Uterus (tissue), 4 donors: ENCODE results near the gene KCNK13. TPM values are rescaled to one million over a fixed set of nuclear protein-coding genes. Genes with fewer than 3 reads are reported as not detected.

Experiments
- DNase-seq, 2 donors: peaks; one replicate each; pipeline ENCODE4 v3.0.0-alpha.2; 2019 to 2020
- H3K27ac ChIP-seq, 2 donors: fragments of 200-600 bp; sonication (generic); 1 replicate in 1 of 2; 2 replicates in 1 of 2; pipeline ENCODE4 v1.5.1; 2016 to 2018
- H3K27me3 ChIP-seq, 2 donors: fragments of 200-600 bp; sonication (generic); one replicate each; pipeline ENCODE4 v1.5.1; 2018 to 2019; ENCODE audit warnings: control low read depth in 1 of 2
- H3K36me3 ChIP-seq, 2 donors: fragments of 200-600 bp; sonication (generic); one replicate each; pipeline ENCODE4 v1.5.1; 2019; ENCODE audit warnings: control low read depth in 1 of 2
- H3K4me1 ChIP-seq, 2 donors: fragments of 200-600 bp; sonication (generic); one replicate each; pipeline ENCODE4 v1.5.1; 2018 to 2019; ENCODE audit warnings: control low read depth in 1 of 2
- H3K4me3 ChIP-seq, 2 donors: fragments of 200-600 bp; sonication (generic); 1 replicate in 1 of 2; 2 replicates in 1 of 2; pipeline ENCODE4 v1.5.1; 2018 to 2019; ENCODE audit warnings: mild to moderate bottlenecking in 1 of 2
- H3K9me3 ChIP-seq, 2 donors: fragments of 200-600 bp; sonication (generic); one replicate each; pipeline ENCODE4 v1.5.1; 2019; ENCODE audit warnings: control low read depth in 1 of 2
- CTCF ChIP-seq, 4 experiments: fragments of 200-600 bp in 2 of 4; fragments of 450-650 bp in 2 of 4; sonication (generic) in 2 of 4; IDR thresholded peaks; one replicate each; pipeline ENCODE4 v1.5.1; 2016 to 2019; ENCODE audit warnings: antibody characterized with exemption in 4 of 4, mild to moderate bottlenecking in 2 of 4, moderate library complexity in 1 of 4
- POLR2A ChIP-seq, 2 donors: fragments of 450-650 bp; IDR thresholded peaks; one replicate each; pipeline ENCODE4 v1.6.1; 2016; ENCODE audit warnings: antibody characterized with exemption in 2 of 2, mild to moderate bottlenecking in 1 of 2, moderate library complexity in 1 of 2
- intact Hi-C: fragments of 100-400 bp; cut with DNase I; formaldehyde crosslinking; loops from one replicate; pipeline ENCODE4 v1.15.1; 2023; ENCODE audit warnings: low total_unique reads
- total RNA-seq, 4 donors: library from RNA; depleted of rRNA in 3 of 4; stranded (reverse); fragments of >200 nt in 3 of 4; gene quantifications; one replicate each; pipeline versions ENCODE4 v1.1.0 to v1.2.4, GENCODE V29; 2014 to 2023
- donor health status: DM: yes; HTN: yes; CAD: no.

The KCNK13 gene
- total RNA-seq, 4 donors from 2014 or later: 0.14 TPM; not detected in 3

GRCh38 chr14:90053044-90053443 lies 8.8 kb upstream of the KCNK13 start:
- Histone ChIP-seq H3K27ac (no peak overlapping the region), H3K4me3 (no peak overlapping the region), H3K27me3 (peaks cover 0 to 19% of the 10 kb centered on the region in 2 donors), H3K36me3 (no peaks in the 10 kb centered on the region), H3K4me1 (no peaks in the 10 kb centered on the region), H3K9me3 (no peaks in the 10 kb centered on the region)
- TF ChIP-seq POLR2A (IDR thresholded peaks at IDR 0.05): no peak
- TF ChIP-seq CTCF (IDR thresholded peaks at IDR 0.05): no peak
- DNase-seq: no peak
- intact Hi-C loops: no loop called here

DNA sequence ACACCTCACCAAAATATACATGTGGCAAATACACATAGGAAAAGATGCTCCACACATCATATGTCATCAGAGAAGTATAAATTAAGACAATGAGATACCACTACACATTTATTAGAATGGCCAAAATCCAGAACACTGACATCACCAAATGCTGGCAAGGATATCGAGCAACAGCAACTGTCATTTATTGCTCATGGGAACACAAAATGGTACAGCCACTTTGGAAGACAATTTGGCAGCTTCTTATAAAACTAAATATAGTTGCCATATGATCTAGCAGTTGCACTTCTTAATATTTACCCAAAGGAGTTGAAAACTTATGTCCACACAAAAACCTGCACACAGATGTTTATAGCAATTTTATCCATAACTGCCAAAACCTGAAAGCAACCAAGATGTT lies 7.0 kb upstream of the KCNK13 start:
- no peak for TF ChIP-seq POLR2A (IDR thresholded peaks at IDR 0.05)
- no peak for TF ChIP-seq CTCF (IDR thresholded peaks at IDR 0.05)
- H3K36me3 ChIP-seq: no peaks in the 10 kb centered on the region
- no peak overlapping the region for H3K4me3 ChIP-seq
- H3K27me3 ChIP-seq: peaks cover 0 to 26% of the 10 kb centered on the region in 2 donors
- no peak for DNase-seq
- H3K4me1 ChIP-seq: no peaks in the 10 kb centered on the region
- H3K9me3 ChIP-seq: no peaks in the 10 kb centered on the region
- H3K27ac ChIP-seq: no peak overlapping the region
- intact Hi-C loops: no loop called here

DNA sequence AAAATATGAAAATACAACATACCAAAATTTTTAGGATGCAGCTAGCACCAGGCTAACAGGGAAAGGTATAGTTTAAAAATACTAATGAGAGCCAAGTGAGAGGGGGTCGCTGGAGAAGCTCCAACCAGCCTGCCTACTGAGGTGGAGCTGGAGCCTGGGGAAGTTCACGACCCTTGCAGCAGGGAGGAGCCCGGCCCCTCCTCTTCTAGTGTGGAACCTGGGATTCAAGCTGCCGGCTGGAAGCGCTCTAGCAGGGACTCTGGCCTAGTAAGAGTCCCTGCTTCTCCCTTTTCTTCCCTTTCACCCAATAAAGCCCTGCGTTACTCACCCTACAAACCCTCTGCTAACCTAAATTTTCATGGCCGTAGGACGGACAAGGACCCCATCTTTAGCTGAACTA lies 5.0 kb upstream of the KCNK13 start:
- H3K27ac ChIP-seq: no peak overlapping the region
- H3K4me1 ChIP-seq: peaks cover 0 to 17% of the 10 kb centered on the region in 2 donors
- no peak for TF ChIP-seq CTCF (IDR thresholded peaks at IDR 0.05)
- no peak for DNase-seq
- H3K4me3 ChIP-seq: no peak overlapping the region
- H3K9me3 ChIP-seq: no peaks in the 10 kb centered on the region
- H3K36me3 ChIP-seq: no peaks in the 10 kb centered on the region
- peaks cover 0 to 32% of the 10 kb centered on the region in 2 donors for H3K27me3 ChIP-seq
- intact Hi-C loops: no loop called here

DNA sequence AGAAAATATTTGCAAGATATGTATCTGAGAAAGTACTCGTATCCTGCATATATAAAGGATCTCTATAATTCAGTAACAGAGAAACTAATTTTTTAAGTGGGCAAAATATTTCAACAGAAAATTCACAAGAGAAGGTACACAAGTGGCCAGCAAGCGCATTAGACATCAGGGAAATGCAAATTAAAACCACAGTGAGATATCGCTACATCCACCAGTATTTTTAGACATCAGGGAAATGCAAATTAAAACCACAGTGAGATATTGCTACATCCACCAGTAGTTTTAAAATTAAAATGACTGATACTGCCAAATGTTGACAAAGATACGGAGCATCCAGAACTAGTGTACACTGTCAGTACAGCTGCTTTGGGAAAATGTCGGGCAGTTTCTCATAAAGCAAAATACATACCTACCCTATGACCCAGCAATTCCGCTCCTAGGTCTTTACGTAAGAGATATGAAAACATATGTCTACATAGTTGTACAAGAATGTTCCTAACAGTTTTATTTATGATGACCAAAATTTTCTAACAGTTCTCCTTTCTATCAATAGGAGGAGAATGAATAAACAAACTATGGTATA lies 2.8 kb upstream of the KCNK13 start:
- DNase-seq: no peak
- Histone ChIP-seq H3K4me3 (no peak overlapping the region), H3K36me3 (no peaks in the 10 kb centered on the region), H3K27me3 (peaks cover 0 to 46% of the 10 kb centered on the region in 2 donors), H3K27ac (no peak overlapping the region), H3K4me1 (peaks cover 0 to 25% of the 10 kb centered on the region in 2 donors), H3K9me3 (no peaks in the 10 kb centered on the region)
- intact Hi-C loops: no loop called here
- no peak for TF ChIP-seq POLR2A (IDR thresholded peaks at IDR 0.05)
- TF ChIP-seq CTCF (IDR thresholded peaks at IDR 0.05): no peak

- Histone ChIP-seq H3K36me3 (no peaks in the 10 kb centered on the region), H3K4me1 (peaks cover 0 to 25% of the 10 kb centered on the region in 2 donors), H3K4me3 (peak overlapping the region in 1 of 2 donors; percentile 4), H3K27ac (no peak overlapping the region), H3K27me3 (peaks cover 0 to 37% of the 10 kb centered on the region in 2 donors), H3K9me3 (no peaks in the 10 kb centered on the region)
- intact Hi-C loops: no loop called here
- no peak for TF ChIP-seq POLR2A (IDR thresholded peaks at IDR 0.05)
- DNase-seq: no peak
These were observed 1.4 kb upstream of the KCNK13 start for GRCh38 chr14:90060312-90060964.
